GM21723 (cell line): ENCODE results near the gene S100A3.
"Not testable (repeated sequence)": the region's sequence is repeated elsewhere in the genome, so short reads cannot be mapped to it uniquely, and the experiment has no call there.

Experiments
- ATAC-seq: cut with Tn5 transposase; IDR thresholded peaks from one replicate; pipeline ENCODE4 v1.9.1; 2021; ENCODE audit warnings: mild to moderate bottlenecking, moderate library complexity; ENCODE audit not compliant: unreplicated experiment

The S100A3 gene

GRCh38 chr1:153536012-153536670 is 12.9 kb downstream of the S100A3 start:
- ATAC-seq, result peak; percentile 60

GRCh38 chr1:153535242-153536011 is 13.6 kb downstream of the S100A3 start, which contains the start of gene S100A6:
Gene S100A6 (minus strand): TSS chr1:153535991. CDS start chr1:153535339, 652 bp downstream.
- peak; percentile 47 for ATAC-seq

GRCh38 chr1:153534925-153535241 is 14.2 kb downstream of the S100A3 start:
- no peak for ATAC-seq

- no peak for ATAC-seq
These were observed 14.7 kb downstream of the S100A3 start for GRCh38 chr1:153534226-153534924.

- ATAC-seq, result no peak
These were observed 15.3 kb downstream of the S100A3 start for GRCh38 chr1:153533689-153534201.

- no peak for ATAC-seq
These were observed 16.1 kb downstream of the S100A3 start for GRCh38 chr1:153532769-153533599.

GRCh38 chr1:153532181-153532580 is 16.9 kb downstream of the S100A3 start:
- ATAC-seq, result no peak

- ATAC-seq, result no peak
These were observed 17.4 kb downstream of the S100A3 start for GRCh38 chr1:153531638-153532037.

GRCh38 chr1:153527683-153528040 is 21.4 kb downstream of the S100A3 start:
- no peak for ATAC-seq

GRCh38 chr1:153527023-153527682 is 21.9 kb downstream of the S100A3 start:
- ATAC-seq, result no peak

GRCh38 chr1:153526132-153526543 is 22.9 kb downstream of the S100A3 start:
- no peak for ATAC-seq

GRCh38 chr1:153525088-153525728 is 23.9 kb downstream of the S100A3 start:
- ATAC-seq, result no peak

GRCh38 chr1:153522353-153523048 is 26.6 kb downstream of the S100A3 start:
- not testable (repeated sequence) for ATAC-seq

- ATAC-seq, result not testable (repeated sequence)
These were observed 27.2 kb downstream of the S100A3 start for GRCh38 chr1:153521808-153522207.

GRCh38 chr1:153520818-153521476 is 28.1 kb downstream of the S100A3 start:
- ATAC-seq, result no peak

GRCh38 chr1:153520137-153520691 is 28.8 kb downstream of the S100A3 start:
- ATAC-seq, result not testable (repeated sequence)

- no peak for ATAC-seq
These were observed 29.8 kb downstream of the S100A3 start for GRCh38 chr1:153519242-153519641.
